HUDEP-2 (cell line): ENCODE results near the gene NLGN1.

Experiments used
- DNase-seq, 76 experiments: peaks; one replicate each; lab custom pipeline; 2025; ENCODE audit not compliant: unreplicated experiment in 76 of 76; lab: John Stamatoyannopoulos, UW

The NLGN1 gene

GRCh38 chr3:174232658-174233429 lies 835.3 kb downstream of the NLGN1 start:
- DNase-seq, result no peak

- no peak for DNase-seq
Measured at GRCh38 chr3:174233511-174233910, 836.0 kb downstream of the NLGN1 start.

- no peak for DNase-seq
Measured at GRCh38 chr3:174242311-174243041, 844.9 kb downstream of the NLGN1 start.

- DNase-seq, result no peak
Measured at GRCh38 chr3:174243171-174243570, 845.6 kb downstream of the NLGN1 start.

GRCh38 chr3:174247687-174248152 lies 850.2 kb downstream of the NLGN1 start:
- DNase-seq, result no peak

- no peak for DNase-seq
Measured at GRCh38 chr3:174251681-174252080, 854.1 kb downstream of the NLGN1 start.

GRCh38 chr3:174253196-174253823 lies 855.8 kb downstream of the NLGN1 start:
- no peak for DNase-seq

- no peak for DNase-seq
Measured at GRCh38 chr3:174253940-174254339, 856.4 kb downstream of the NLGN1 start.

- DNase-seq, result no peak
Measured at GRCh38 chr3:174255454-174255853, 857.9 kb downstream of the NLGN1 start.

GRCh38 chr3:174266476-174266875 lies 868.9 kb downstream of the NLGN1 start:
- no peak for DNase-seq

- no peak for DNase-seq
Measured at GRCh38 chr3:174268061-174268460, 870.5 kb downstream of the NLGN1 start.

GRCh38 chr3:174268586-174268985 lies 871.0 kb downstream of the NLGN1 start:
- DNase-seq, result no peak

- DNase-seq, result no peak
Measured at GRCh38 chr3:174270841-174271240, 873.3 kb downstream of the NLGN1 start.

GRCh38 chr3:174275336-174275735 lies 877.8 kb downstream of the NLGN1 start:
- DNase-seq, result no peak

- no peak for DNase-seq
Measured at GRCh38 chr3:174276826-174277225, 879.3 kb downstream of the NLGN1 start.

- DNase-seq, result no peak
Measured at GRCh38 chr3:174278094-174278493, 880.5 kb downstream of the NLGN1 start.

- DNase-seq, result no peak
Measured at GRCh38 chr3:174280186-174280585, 882.6 kb downstream of the NLGN1 start.

- no peak for DNase-seq
Measured at GRCh38 chr3:174285242-174285864, 887.8 kb downstream of the NLGN1 start.

GRCh38 chr3:174287705-174288104 lies 890.2 kb downstream of the NLGN1 start:
- no peak for DNase-seq

- DNase-seq, result no peak
Measured at GRCh38 chr3:174294616-174295015, 897.1 kb downstream of the NLGN1 start.
